Astrocyte (in vitro differentiated cells and primary cell): ENCODE data around the gene SPTAN1. TPM values are rescaled to one million over a fixed set of nuclear protein-coding genes. Genes with fewer than 3 reads are reported as not detected.

ENCODE experiments used
- DNase-seq: peaks from one replicate; pipeline ENCODE4 v3.0.0-alpha.2; 2010; ENCODE audit warnings: low read depth
- FAIRE-seq: peaks from 2 replicates; lab custom pipeline; 2011; peaks lifted over from hg19 to GRCh38; lab: Jason Lieb, UNC
- H2AFZ ChIP-seq: 2 replicates; pipeline ENCODE4 v1.6.0; 2012; ENCODE audit warnings: low read depth, low read length, inconsistent platforms
- H3K27ac ChIP-seq: 2 replicates; pipeline ENCODE4 v1.5.1; 2011; ENCODE audit warnings: low read depth, low read length, inconsistent platforms
- H3K27me3 ChIP-seq: 2 replicates; pipeline ENCODE4 v1.6.0; 2011; ENCODE audit warnings: low read length, inconsistent platforms; ENCODE audit not compliant: insufficient read depth
- H3K36me3 ChIP-seq: 2 replicates; pipeline ENCODE4 v1.5.1; 2011; ENCODE audit warnings: low read length, inconsistent platforms; ENCODE audit not compliant: insufficient read depth
- H3K4me1 ChIP-seq: 2 replicates; pipeline ENCODE4 v1.5.1; 2011; ENCODE audit warnings: low read length, inconsistent platforms; ENCODE audit not compliant: insufficient read depth
- H3K4me2 ChIP-seq: 2 replicates; pipeline ENCODE4 v1.6.0; 2012; ENCODE audit warnings: low read length, inconsistent platforms
- H3K4me3 ChIP-seq: 2 replicates; pipeline ENCODE4 v1.5.1; 2011; ENCODE audit warnings: low read depth, mild to moderate bottlenecking, low read length, inconsistent platforms; ENCODE audit not compliant: insufficient read depth
- H3K79me2 ChIP-seq: 2 replicates; pipeline ENCODE4 v1.6.0; 2012; ENCODE audit warnings: mild to moderate bottlenecking, low read length, inconsistent platforms; ENCODE audit not compliant: insufficient read depth
- H3K9ac ChIP-seq: 2 replicates; pipeline ENCODE4 v1.6.0; 2012; ENCODE audit warnings: mild to moderate bottlenecking, low read length, inconsistent platforms
- H3K9me3 ChIP-seq: 2 replicates; pipeline ENCODE4 v1.5.1; 2012; ENCODE audit warnings: low read depth, mild to moderate bottlenecking, low read length, inconsistent platforms; ENCODE audit not compliant: insufficient read depth
- H4K20me1 ChIP-seq: 2 replicates; pipeline ENCODE4 v1.6.0; 2012; ENCODE audit warnings: low read length, inconsistent platforms; ENCODE audit not compliant: insufficient read depth
- H3K27ac Mint-ChIP-seq: one replicate; pipeline ENCODE4 v1.8.0; 2021; ENCODE audit warnings: mild to moderate bottlenecking, mixed read lengths; ENCODE audit not compliant: unreplicated experiment
- H3K27me3 Mint-ChIP-seq: one replicate; pipeline ENCODE4 v1.8.0; 2021; ENCODE audit warnings: low read depth, mixed read lengths; ENCODE audit not compliant: unreplicated experiment
- H3K36me3 Mint-ChIP-seq: one replicate; pipeline ENCODE4 v1.8.0; 2021; ENCODE audit warnings: low read depth, mixed read lengths; ENCODE audit not compliant: unreplicated experiment
- H3K4me1 Mint-ChIP-seq: one replicate; pipeline ENCODE4 v1.8.0; 2021; ENCODE audit warnings: low read depth, mixed read lengths; ENCODE audit not compliant: unreplicated experiment
- H3K4me3 Mint-ChIP-seq: one replicate; pipeline ENCODE4 v1.8.0; 2021; ENCODE audit warnings: mild to moderate bottlenecking, moderate library complexity, mixed read lengths; ENCODE audit not compliant: unreplicated experiment
- H3K9me3 Mint-ChIP-seq: one replicate; pipeline ENCODE4 v1.8.0; 2021; ENCODE audit warnings: mild to moderate bottlenecking, mixed read lengths; ENCODE audit not compliant: unreplicated experiment
- CTCF ChIP-seq: IDR thresholded peaks from 2 replicates; pipeline ENCODE4 v1.5.1; 2011; ENCODE audit warnings: low read depth, mild to moderate bottlenecking, inconsistent platforms, low read length, moderate library complexity; ENCODE audit not compliant: insufficient read depth
- EZH2 ChIP-seq: IDR thresholded peaks from 2 replicates; pipeline ENCODE4 v1.6.1; 2012; ENCODE audit warnings: mild to moderate bottlenecking, low read length, inconsistent platforms; ENCODE audit not compliant: insufficient read depth
- total RNA-seq: library from RNA; stranded (reverse); gene quantifications from 2 replicates; pipeline ENCODE4 v1.2.1, GENCODE V29; 2021

Gene SPTAN1
- total RNA-seq, 1 donor from 2014 or later, result 604 TPM

DNA sequence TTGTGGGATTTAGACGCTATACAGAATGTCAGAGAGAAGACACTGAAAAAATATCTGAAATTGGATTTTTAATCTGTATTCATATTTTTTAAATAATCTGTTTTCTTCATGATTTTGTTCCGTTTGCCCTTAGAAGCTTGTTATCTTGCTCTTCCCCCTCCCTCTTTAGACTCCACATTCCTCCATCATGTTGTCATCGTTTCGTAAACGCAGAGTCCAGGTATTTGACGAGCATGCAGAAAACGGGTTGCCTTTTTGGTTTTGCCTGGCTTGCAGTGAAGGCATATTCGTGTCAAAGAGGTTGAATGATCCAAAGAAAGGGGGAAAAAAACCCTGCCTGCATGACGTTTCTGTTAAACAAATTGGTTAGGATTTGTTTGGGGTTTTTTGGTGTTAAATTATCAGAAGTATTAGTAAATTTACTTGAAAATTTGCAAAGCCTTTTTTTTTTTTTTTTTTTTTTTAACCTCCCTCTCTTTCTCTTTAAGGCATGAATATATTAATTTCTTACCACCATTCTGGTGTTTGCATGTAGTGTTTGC lies 2.9 kb downstream of the SPTAN1 start:
- peaks cover 36% of the 10 kb centered on the region for H3K4me1 Mint-ChIP-seq
- peak overlapping the region; percentile 74 for H3K27ac ChIP-seq
- no peaks in the 10 kb centered on the region for H3K27me3 ChIP-seq
- H3K4me1 ChIP-seq, result peaks cover 63% of the 10 kb centered on the region
- no peak overlapping the region for H3K27ac Mint-ChIP-seq
- H3K9me3 ChIP-seq, result no peaks in the 10 kb centered on the region
- no peaks in the 10 kb centered on the region for H3K27me3 Mint-ChIP-seq
- H2AFZ ChIP-seq, result no peak overlapping the region
- peak overlapping the region; percentile 92 for H3K4me3 ChIP-seq
- H3K36me3 ChIP-seq, result peaks cover 3% of the 10 kb centered on the region
- no peaks in the 10 kb centered on the region for H3K9me3 Mint-ChIP-seq
- peaks cover 75% of the 10 kb centered on the region for H3K79me2 ChIP-seq
- H3K9ac ChIP-seq, result peak overlapping the region; percentile 86
- no peaks in the 10 kb centered on the region for H3K36me3 Mint-ChIP-seq
- FAIRE-seq (no peak), DNase-seq (peak; percentile 78)
- H3K4me2 ChIP-seq, result peak overlapping the region; percentile 94
- peaks cover 72% of the 10 kb centered on the region for H4K20me1 ChIP-seq
- TF ChIP-seq EZH2, result no peak
- no peak for TF ChIP-seq CTCF
- no peak overlapping the region for H3K4me3 Mint-ChIP-seq

DNA sequence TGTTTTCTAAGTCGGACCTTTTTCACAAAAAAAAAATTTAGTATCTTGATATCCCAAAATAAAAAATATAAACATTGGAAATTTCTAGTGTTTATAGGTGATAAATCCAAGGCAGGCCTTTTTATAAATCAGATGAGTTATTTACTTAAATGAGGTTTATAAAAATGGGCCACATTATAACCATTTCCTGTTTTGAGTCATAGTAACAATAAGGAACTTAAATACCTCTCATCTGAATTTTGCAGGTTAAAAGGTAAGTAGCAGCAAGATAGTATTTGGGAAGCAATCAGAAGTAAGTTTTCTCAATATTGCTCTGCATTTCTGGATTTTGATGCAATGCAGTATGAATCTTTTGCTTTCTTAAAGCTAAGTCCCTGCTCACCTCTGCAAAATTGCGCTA lies 3.9 kb downstream of the SPTAN1 start:
- Histone ChIP-seq H3K4me2 (peak overlapping the region; percentile 94), H3K9me3 (no peaks in the 10 kb centered on the region), H3K27ac (no peak overlapping the region), H3K36me3 (peaks cover 3% of the 10 kb centered on the region), H3K4me3 (no peak overlapping the region), H3K27me3 (no peaks in the 10 kb centered on the region), H2AFZ (no peak overlapping the region), H3K4me1 (peaks cover 53% of the 10 kb centered on the region), H4K20me1 (peaks cover 82% of the 10 kb centered on the region), H3K9ac (no peak overlapping the region), H3K79me2 (peaks cover 85% of the 10 kb centered on the region)
- FAIRE-seq (no peak), DNase-seq (no peak)
- no peaks in the 10 kb centered on the region for H3K9me3 Mint-ChIP-seq
- peaks cover 30% of the 10 kb centered on the region for H3K4me1 Mint-ChIP-seq
- no peak overlapping the region for H3K27ac Mint-ChIP-seq
- H3K27me3 Mint-ChIP-seq, result no peaks in the 10 kb centered on the region
- no peak for TF ChIP-seq EZH2
- no peak for TF ChIP-seq CTCF
- no peaks in the 10 kb centered on the region for H3K36me3 Mint-ChIP-seq
- H3K4me3 Mint-ChIP-seq, result no peak overlapping the region

GRCh38 chr9:128556926-128557634 lies 4.7 kb downstream of the SPTAN1 start:
- no peak overlapping the region for H3K9ac ChIP-seq
- no peak for DNase-seq
- Mint-ChIP-seq H3K27me3 (no peaks in the 10 kb centered on the region), H3K4me1 (peaks cover 28% of the 10 kb centered on the region), H3K4me3 (no peak overlapping the region), H3K36me3 (peaks cover 5% of the 10 kb centered on the region), H3K27ac (no peak overlapping the region), H3K9me3 (no peaks in the 10 kb centered on the region)
- H4K20me1 ChIP-seq, result peaks cover 86% of the 10 kb centered on the region
- peaks cover 48% of the 10 kb centered on the region for H3K4me1 ChIP-seq
- H3K4me2 ChIP-seq, result peak overlapping the region; percentile 16
- H3K27ac ChIP-seq, result no peak overlapping the region
- FAIRE-seq, result no peak
- peaks cover 3% of the 10 kb centered on the region for H3K36me3 ChIP-seq
- no peak for TF ChIP-seq CTCF
- no peak for TF ChIP-seq EZH2
- H3K79me2 ChIP-seq, result peaks cover 92% of the 10 kb centered on the region
- no peaks in the 10 kb centered on the region for H3K9me3 ChIP-seq
- H2AFZ ChIP-seq, result no peak overlapping the region
- no peak overlapping the region for H3K4me3 ChIP-seq
- no peaks in the 10 kb centered on the region for H3K27me3 ChIP-seq
